Colonic mucosa (tissue), 4 donors: ENCODE measurements around the gene CCDC194. TPM values are rescaled to one million over a fixed set of nuclear protein-coding genes. Genes with fewer than 3 reads are reported as not detected.
A peak's percentile ranks its signal among the peaks of the same experiment; 100 is the strongest.

Experiments used
- DNase-seq: peaks from one replicate; pipeline ENCODE4 v3.0.0-alpha.2; 2020
- H3K27ac ChIP-seq: fragments of 200-600 bp; one replicate; pipeline ENCODE4 v1.8.0; 2021
- H3K27me3 ChIP-seq: fragments of 200-600 bp; one replicate; pipeline ENCODE4 v1.8.0; 2021
- H3K36me3 ChIP-seq: fragments of 200-600 bp; one replicate; pipeline ENCODE4 v1.8.0; 2021
- H3K4me1 ChIP-seq: fragments of 200-600 bp; one replicate; pipeline ENCODE4 v1.8.0; 2021; ENCODE audit warnings: mild to moderate bottlenecking
- H3K4me3 ChIP-seq: fragments of 200-600 bp; one replicate; pipeline ENCODE4 v1.8.0; 2021
- H3K9ac ChIP-seq, 2 donors: one replicate each; pipeline ENCODE4 v1.7.0; 2013; ENCODE audit warnings: control low read depth in 2 of 2, low read depth in 2 of 2, low read length in 2 of 2
- H3K9me3 ChIP-seq: fragments of 200-600 bp; one replicate; pipeline ENCODE4 v1.8.0; 2021
- CTCF ChIP-seq: fragments of 200-600 bp; IDR thresholded peaks from one replicate; pipeline ENCODE4 v1.8.0; 2022; ENCODE audit warnings: antibody characterized with exemption, mild to moderate bottlenecking
- intact Hi-C: fragments of 100-400 bp; cut with DNase I; formaldehyde crosslinking; loops from one replicate; pipeline ENCODE4 v1.14.1; 2022
- total RNA-seq, 2 donors: library from RNA; stranded (reverse); fragmentation: NEBNext Ultra II Directional in 1 of 2; extraction: Animal tissue kit (Norgen Biotek cat#: 25700) in 1 of 2; gene quantifications; one replicate each; pipeline ENCODE4 v1.2.1, GENCODE V29; 2021
- donor health status: healthy.
- donor health status: DM: no; HTN: no; CAD: no.
- donor health status: DM: no; HTN: no; CAD: no.

The CCDC194 gene
- total RNA-seq, 2 donors from 2014 or later, result not detected

- Histone ChIP-seq H3K4me3 (no peak overlapping the region), H3K9me3 (no peaks in the 10 kb centered on the region), H3K36me3 (no peaks in the 10 kb centered on the region), H3K4me1 (no peaks in the 10 kb centered on the region), H3K27ac (no peak overlapping the region), H3K9ac (peak overlapping the region in 1 of 2 donors; percentile 35), H3K27me3 (no peaks in the 10 kb centered on the region)
- TF ChIP-seq CTCF, result peak; percentile 95
- intact Hi-C loops, result no loop called here
- DNase-seq, result peak; percentile 80
Observed at GRCh38 chr19:17346109-17346671, 47.8 kb downstream of the CCDC194 start.

GRCh38 chr19:17341845-17342244 is 52.2 kb downstream of the CCDC194 start:
- intact Hi-C loops, result no loop called here
- Histone ChIP-seq H3K4me3 (no peak overlapping the region), H3K9me3 (no peaks in the 10 kb centered on the region), H3K4me1 (peaks cover 6% of the 10 kb centered on the region), H3K27ac (no peak overlapping the region), H3K36me3 (no peaks in the 10 kb centered on the region), H3K9ac (no peak overlapping the region), H3K27me3 (no peaks in the 10 kb centered on the region)
- DNase-seq, result no peak
- TF ChIP-seq CTCF, result no peak

- Histone ChIP-seq H3K4me3 (no peak overlapping the region), H3K9ac (no peak overlapping the region), H3K27me3 (no peaks in the 10 kb centered on the region), H3K36me3 (no peaks in the 10 kb centered on the region), H3K4me1 (peaks cover 6% of the 10 kb centered on the region), H3K9me3 (no peaks in the 10 kb centered on the region), H3K27ac (no peak overlapping the region)
- intact Hi-C loops, result no loop called here
- TF ChIP-seq CTCF, result no peak
- DNase-seq, result no peak
Observed at GRCh38 chr19:17341386-17341785, 52.6 kb downstream of the CCDC194 start.

- Histone ChIP-seq H3K27ac (no peak overlapping the region), H3K9ac (no peak overlapping the region), H3K9me3 (no peaks in the 10 kb centered on the region), H3K4me3 (no peak overlapping the region), H3K4me1 (peaks cover 6% of the 10 kb centered on the region), H3K27me3 (no peaks in the 10 kb centered on the region), H3K36me3 (no peaks in the 10 kb centered on the region)
- DNase-seq, result no peak
- TF ChIP-seq CTCF, result no peak
- intact Hi-C loops, result no loop called here
Observed at GRCh38 chr19:17340871-17341357, 53.1 kb downstream of the CCDC194 start.

Other genes with a start within 250 kb of the CCDC194 start
- 10 to 100 TPM; 18.2 to 22.4 TPM for gene USE1, start 178.8 kb downstream of the CCDC194 start, total RNA-seq
- gene OCEL1, start 168.0 kb downstream of the CCDC194 start, total RNA-seq, result 10 to 100 TPM; 35.7 to 46.9 TPM
- 100 to 1,000 TPM; 129 to 195 TPM for gene NR2F6, start 148.3 kb downstream of the CCDC194 start, total RNA-seq
- 1 to 10 TPM; 1.1 to 1.3 TPM for gene USHBP1, start 129.5 kb downstream of the CCDC194 start, total RNA-seq
- 10 to 100 TPM; 73.7 to 94.7 TPM for gene BABAM1, start 126.8 kb downstream of the CCDC194 start, total RNA-seq
- gene ANKLE1, start 112.3 kb downstream of the CCDC194 start, total RNA-seq, result under 1 TPM; 0.27 to 0.44 TPM
- 1 to 10 TPM; 4.3 to 5.2 TPM for gene ABHD8, start 90.8 kb downstream of the CCDC194 start, total RNA-seq
- 100 to 1,000 TPM; 127 to 184 TPM for gene MRPL34, start 88.3 kb downstream of the CCDC194 start, total RNA-seq
- 10 to 100 TPM; 39.1 to 45.0 TPM for gene DDA1, start 84.6 kb downstream of the CCDC194 start, total RNA-seq
- 10 to 100 TPM in 1 of 2 donors, 1 to 10 TPM in 1; 8.9 to 13.7 TPM for gene ANO8, start 59.3 kb downstream of the CCDC194 start, total RNA-seq
- gene GTPBP3, start 56.6 kb downstream of the CCDC194 start, total RNA-seq, result 10 to 100 TPM; 15.4 to 26.9 TPM
- gene PLVAP, start 16.9 kb downstream of the CCDC194 start, total RNA-seq, result 10 to 100 TPM; 20.8 to 47.1 TPM
- 10 to 100 TPM; 12.8 to 15.6 TPM for gene BST2, start 11.4 kb upstream of the CCDC194 start, total RNA-seq
- gene MVB12A, start 25.9 kb upstream of the CCDC194 start, total RNA-seq, result 10 to 100 TPM; 53.1 to 70.1 TPM
- not detected for gene TMEM221, start 54.5 kb upstream of the CCDC194 start, total RNA-seq
- not detected for gene NXNL1, start 66.7 kb upstream of the CCDC194 start, total RNA-seq
- gene SLC27A1, start 76.3 kb upstream of the CCDC194 start, total RNA-seq, result 1 to 10 TPM; 4.2 to 5.1 TPM
- 100 to 1,000 TPM in 1 of 2 donors, 10 to 100 TPM in 1; 93.0 to 114 TPM for gene PGLS, start 117.5 kb upstream of the CCDC194 start, total RNA-seq
- 10 to 100 TPM; 51.4 to 90.9 TPM for gene COLGALT1, start 161.5 kb upstream of the CCDC194 start, total RNA-seq